GM21825 (cell line): Measurements from ENCODE around the gene ETFA.

ENCODE experiments used
- ATAC-seq: cut with Tn5 transposase; IDR thresholded peaks from one replicate; pipeline ENCODE4 v1.9.1; 2021; ENCODE audit warnings: mild to moderate bottlenecking, moderate library complexity; ENCODE audit not compliant: unreplicated experiment

ETFA gene

GRCh38 chr15:76340803-76341365 lies 29.6 kb upstream of the ETFA start:
- no peak for ATAC-seq

- ATAC-seq = no peak
Measured at GRCh38 chr15:76340198-76340802, 29.0 kb upstream of the ETFA start.

DNA sequence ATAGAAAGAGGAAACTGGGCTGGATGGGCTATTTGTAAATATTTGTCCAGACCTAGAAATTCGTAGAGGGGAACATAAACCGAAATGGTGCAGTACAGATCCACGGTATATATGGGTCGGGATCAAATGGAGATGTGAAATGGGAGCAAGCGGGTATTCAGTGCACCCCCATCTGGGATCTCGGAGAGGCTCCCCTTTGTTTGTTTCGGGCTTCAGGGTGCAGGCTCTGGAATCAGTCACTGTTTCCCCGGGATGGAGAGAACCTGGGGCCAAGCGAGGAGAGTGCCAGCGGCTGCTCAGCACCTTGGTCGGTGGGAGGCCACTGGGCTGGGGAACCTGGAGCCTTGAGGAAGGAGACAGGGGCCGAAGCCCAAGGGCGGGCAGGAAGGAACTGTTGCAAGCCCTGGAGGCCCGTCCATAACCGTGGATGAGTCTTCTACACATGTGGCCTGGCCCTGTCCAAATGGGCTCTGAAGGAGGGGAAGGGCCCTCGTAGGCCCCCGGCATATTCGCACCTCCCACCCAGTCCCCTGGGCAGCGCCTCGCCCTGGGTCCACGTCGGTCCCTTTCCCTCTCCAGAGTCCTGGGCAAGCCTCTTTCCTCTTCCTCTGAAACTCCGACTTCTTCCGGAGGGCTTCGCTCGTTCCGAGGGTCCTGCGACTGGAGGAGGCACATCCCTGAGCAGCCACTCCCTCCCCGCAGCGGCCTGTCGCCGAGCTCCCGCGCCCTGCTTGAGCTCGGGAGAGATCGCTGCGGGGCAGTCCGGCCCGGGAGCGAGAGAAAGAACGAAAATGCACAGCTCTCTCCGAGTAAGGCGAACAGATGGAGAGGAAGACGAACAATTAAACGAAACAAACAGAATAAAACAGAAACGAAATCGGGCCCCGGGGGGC lies 28.3 kb upstream of the ETFA start:
- ATAC-seq = no peak

DNA sequence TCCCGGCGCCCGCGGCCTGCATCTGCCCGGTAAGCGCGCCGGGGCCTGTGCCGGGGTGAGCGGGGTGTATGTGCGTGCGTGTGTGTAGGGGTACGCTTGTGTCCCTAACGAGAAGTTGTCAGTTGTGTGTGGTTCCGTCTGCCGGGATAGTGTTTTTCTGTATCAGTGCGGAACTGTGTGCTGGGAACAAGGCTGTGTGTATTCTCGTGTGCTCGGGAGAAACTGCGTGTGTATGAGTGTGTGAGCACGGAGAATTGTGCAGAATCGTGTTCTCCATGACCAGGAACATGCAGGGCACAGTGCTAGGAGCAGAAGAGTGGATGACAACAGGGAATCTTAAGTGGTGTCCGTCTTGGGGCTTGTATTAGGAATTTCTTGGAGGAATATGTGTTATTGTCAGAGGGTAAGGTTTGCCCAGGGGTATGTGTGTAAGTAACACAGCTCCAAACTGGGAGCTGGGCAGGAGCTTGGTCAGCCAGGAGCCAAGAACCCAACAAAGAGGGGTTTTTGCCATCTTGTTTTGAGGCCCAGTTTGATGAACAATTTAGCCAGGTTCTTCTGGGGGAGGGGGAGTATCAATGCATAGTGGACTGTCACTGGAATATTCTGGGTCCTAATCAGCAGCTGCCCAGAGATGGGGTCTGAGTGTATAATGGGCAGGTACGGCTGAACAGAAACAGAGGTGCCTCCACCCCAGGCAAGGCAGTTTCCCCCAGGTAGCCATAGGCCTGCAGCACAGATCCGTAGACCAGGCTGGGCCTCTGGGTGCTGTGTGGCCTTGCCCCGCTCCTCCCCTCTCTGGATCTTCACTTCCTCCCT lies 27.4 kb upstream of the ETFA start:
- ATAC-seq = no peak

DNA sequence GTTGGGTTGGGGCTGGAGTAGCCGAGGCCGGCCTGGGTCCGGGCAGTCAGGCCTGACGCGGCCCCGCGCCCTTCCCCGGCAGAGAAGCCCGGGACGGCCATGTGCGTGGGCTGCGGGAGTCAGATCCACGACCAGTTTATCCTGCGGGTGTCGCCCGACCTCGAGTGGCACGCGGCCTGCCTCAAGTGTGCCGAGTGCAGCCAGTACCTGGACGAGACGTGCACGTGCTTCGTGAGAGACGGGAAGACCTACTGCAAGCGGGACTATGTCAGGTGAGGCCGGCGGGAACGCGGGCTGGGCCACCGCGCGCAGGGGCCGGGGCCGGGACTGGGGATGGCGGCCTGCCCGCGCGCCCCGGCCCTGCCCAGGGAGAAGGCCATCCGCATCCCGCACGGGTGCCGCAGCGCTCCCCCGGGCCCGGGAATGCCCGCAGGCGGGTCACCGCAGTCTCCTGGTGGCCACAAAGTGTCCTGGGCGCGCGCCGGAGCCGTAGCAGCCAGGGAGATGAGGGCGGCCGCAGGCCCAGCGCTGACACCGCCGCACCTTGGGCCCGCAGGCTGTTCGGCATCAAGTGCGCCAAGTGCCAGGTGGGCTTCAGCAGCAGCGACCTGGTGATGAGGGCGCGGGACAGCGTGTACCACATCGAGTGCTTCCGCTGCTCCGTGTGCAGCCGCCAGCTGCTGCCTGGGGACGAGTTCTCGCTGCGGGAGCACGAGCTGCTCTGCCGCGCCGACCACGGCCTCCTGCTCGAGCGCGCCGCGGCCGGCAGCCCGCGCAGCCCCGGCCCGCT lies 26.6 kb upstream of the ETFA start:
- no peak for ATAC-seq

DNA sequence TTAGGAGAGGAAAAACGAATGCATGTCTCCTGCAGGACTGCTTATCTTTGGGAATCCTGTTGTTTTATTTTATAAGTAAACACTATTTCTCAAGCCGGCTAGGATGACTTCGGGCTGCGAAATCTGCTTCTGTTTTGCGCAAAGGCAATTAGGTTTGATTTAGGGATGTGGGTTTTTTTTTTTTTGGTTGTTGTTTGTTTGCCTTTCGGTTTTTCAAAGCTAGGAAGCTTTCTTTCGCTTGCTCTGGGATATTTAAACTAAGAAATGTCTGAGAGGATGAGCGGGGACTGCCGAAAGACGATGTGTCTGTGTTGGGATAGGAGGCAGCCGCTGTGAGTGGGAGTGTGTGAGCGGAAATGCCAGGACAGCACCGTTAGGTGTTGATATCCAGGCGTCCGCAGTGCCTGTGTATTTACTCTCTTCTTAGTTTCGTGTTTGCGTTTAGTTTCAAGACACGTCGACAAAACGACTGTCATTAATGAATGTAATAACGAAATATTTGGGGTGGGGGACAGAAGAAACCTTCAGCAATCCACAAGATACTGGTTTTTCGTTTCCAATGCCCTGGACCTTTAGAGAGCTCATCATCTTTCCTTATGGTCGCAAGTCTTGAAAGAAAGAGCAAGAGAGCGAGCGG lies 25.9 kb upstream of the ETFA start:
- no peak for ATAC-seq

DNA sequence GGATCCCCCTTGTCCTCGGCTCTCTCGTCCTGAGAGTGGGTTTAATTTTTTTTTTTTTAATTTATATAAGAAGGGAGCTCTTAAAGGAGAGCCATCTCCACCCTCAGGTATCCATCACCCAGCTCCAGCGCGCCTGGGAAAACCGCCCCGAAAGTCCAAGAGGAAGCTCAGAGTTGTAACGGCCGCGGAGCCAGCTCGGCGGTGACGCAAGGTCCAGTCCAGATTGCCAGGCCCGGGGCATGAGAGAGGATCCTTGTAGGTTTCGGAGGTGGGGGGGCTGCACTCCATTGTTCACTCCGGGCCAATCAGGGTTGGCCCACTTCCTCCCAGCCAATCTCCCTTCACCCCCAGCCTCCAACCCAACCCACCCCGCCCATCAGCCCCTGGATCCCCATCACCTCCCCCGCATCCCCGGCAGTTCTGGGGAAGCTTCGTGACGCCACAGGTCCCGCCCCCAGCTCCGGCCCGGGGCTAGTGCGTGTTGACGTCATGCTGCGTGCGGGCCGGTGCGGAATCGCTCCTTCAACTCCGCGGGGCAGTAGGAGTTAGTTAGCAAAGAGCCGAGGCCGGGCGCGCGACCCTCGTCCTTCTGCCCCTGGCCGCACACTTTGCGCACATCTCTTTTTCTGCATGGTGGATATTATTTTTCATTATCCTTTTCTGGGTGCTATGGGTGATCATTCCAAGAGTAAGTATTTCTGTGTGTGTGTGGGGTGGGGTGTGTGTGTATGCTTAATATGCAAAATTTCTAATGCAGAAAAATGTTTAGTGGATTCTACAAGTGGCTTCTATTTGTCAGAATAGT lies 25.2 kb upstream of the ETFA start, which contains the start of gene ISL2:
Gene ISL2, plus strand, starts transcription at position 520 of the 805 bp plus-strand sequence. Its CDS starts 111 bp downstream, at position 631.
- ATAC-seq = peak; percentile 45

GRCh38 chr15:76335307-76336253 lies 24.3 kb upstream of the ETFA start:
- no peak for ATAC-seq

DNA sequence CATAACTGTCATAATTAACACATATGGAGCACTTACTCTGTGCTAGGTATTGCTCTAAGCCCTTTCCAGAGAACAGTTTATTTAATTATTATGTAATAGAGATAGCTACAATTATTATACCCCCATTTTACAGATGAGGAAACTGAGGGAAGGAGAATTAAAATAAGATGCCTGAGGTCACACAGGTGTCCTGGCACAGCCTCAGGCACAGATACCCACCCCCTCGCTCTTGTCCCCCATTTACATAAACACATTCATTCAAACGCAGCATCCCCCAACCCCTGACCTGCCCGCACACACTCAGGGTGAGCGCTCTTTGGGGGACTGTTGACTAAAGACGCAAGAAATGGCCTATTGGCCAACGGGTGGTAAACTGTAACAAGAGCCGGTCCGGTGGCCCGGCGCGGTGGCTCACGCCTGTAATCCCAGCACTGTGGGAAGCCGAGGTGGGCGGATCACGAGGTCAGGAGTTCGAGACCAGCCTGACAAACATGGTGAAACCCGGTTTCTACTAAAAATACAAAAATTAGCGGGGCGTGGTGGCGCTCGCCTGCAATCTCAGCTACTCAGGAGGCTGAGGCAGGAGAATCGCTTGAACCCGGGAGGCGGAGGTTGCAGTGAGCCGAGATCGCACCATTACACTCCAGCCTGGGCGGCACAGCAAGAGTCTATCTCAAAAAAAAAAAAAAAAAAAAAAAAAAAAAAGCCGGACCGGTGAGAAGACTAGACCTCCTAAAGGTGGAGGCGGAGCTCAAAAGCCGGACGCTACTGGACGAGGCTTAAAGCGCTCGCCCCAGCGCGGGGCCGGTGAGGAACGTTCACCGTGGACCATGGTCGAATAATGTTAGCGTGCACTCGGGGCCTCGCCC lies 23.4 kb upstream of the ETFA start:
- ATAC-seq = no peak

- no peak for ATAC-seq
Measured at GRCh38 chr15:76333720-76334437, 22.6 kb upstream of the ETFA start.

- ATAC-seq = no peak
Measured at GRCh38 chr15:76333309-76333708, 22.0 kb upstream of the ETFA start.

GRCh38 chr15:76332796-76333195 lies 21.5 kb upstream of the ETFA start:
- no peak for ATAC-seq

DNA sequence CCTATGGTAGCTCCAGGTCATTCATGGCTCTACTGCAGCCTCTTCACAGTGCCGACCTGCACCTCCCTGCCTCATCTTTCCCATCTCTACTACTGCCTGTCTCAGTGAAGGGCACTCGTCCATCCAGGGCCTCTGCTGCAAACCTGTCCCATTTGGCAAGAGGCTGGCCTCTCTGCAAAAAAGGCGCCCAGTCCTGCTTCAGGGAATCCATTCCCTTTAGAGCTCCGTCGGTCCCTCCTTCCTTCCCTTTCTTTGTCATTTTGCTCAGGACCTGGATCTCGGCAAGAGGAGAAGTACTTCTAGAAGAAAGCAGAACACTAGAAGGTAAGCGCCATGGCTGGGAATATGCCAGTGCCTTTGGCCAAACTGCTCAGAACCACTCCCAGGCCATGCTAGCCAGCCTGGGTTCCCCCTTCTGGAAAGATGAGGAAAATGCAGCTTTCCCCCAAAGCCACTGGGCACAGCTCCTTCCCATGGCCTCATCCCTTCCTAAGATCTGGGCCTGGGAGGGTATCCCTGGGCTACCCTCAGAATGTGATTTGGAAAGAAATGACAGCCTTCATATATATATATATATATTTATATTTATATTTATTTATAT lies 18.9 kb upstream of the ETFA start:
- no peak for ATAC-seq

GRCh38 chr15:76328958-76329357 lies 17.7 kb upstream of the ETFA start:
- no peak for ATAC-seq

DNA sequence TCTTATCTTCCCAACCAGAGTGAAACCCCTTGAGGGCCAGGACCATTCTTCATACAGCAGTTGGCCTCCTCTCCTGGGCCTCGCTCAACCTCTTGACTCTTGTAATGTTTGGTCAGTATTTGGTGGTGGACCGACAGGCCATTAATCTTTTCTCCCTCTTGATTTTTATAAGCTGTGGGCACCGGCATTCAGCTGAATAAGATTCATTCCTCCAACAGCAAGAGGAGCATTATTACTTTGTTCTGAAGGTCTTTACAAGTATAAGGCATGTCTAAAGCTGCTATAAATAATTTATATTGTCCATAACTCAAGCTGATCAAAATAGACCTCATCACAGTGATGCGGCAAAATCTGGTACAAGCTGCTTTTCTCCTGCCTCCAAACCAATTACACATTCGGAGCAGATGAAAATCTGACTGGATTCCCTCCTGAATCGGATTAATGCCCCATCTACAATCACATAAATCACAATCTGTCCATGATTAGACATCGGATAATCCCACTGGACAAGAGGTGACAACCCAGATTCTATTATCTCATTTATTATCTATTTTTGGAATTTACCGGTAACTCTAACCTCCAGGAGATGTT lies 16.9 kb upstream of the ETFA start:
- no peak for ATAC-seq
